K562 (cell line): ENCODE data around the gene RRAGD. TPM values are rescaled to one million over a fixed set of nuclear protein-coding genes. Genes with fewer than 3 reads are reported as not detected.

Experiments used
- EHMT2 ChIP-seq: fragments of 450-650 bp; IDR thresholded peaks from 2 replicates; pipeline ENCODE4 v1.6.1; 2018; ENCODE audit warnings: antibody characterized with exemption
- FOXP1 ChIP-seq: sonication (generic); formaldehyde crosslinking; IDR thresholded peaks from 2 replicates; pipeline ENCODE4 v1.8.0; 2022; ENCODE audit warnings: mild to moderate bottlenecking, missing genetic modification reagents
- GATA2 ChIP-seq: sonication (generic); formaldehyde crosslinking; IDR thresholded peaks from 2 replicates; pipeline ENCODE4 v1.4.0; 2020; ENCODE audit warnings: mild to moderate bottlenecking, missing genetic modification reagents
- HMGXB4 ChIP-seq: sonication (generic); formaldehyde crosslinking; IDR thresholded peaks from 2 replicates; pipeline ENCODE4 v1.8.1; 2023; ENCODE audit warnings: mild to moderate bottlenecking, missing genetic modification reagents
- SMARCA4 ChIP-seq: fragments of 450-650 bp; IDR thresholded peaks from 2 replicates; pipeline ENCODE4 v1.6.1; 2016
- TBP ChIP-seq: optimal IDR thresholded peaks from 2 replicates; pipeline ENCODE3; 2011; ENCODE audit warnings: low read depth, low read length, improper control_type of control experiment
- THAP12 ChIP-seq: fragments of 250-450 bp; sonication (Bioruptor Pico); IDR thresholded peaks from 2 replicates; pipeline ENCODE4 v1.9.0; 2021; ENCODE audit warnings: mild to moderate bottlenecking, inconsistent platforms
- ZNF165 ChIP-seq: fragments of 250-450 bp; sonication (Bioruptor Pico); IDR thresholded peaks from 2 replicates; pipeline ENCODE4 v1.4.0; 2020; ENCODE audit warnings: borderline replicate concordance
- ZNF23 ChIP-seq: fragments of 250-450 bp; sonication (Bioruptor Pico); IDR thresholded peaks from 2 replicates; pipeline ENCODE4 v1.4.0; 2020; ENCODE audit warnings: mild to moderate bottlenecking
- ZNF316 ChIP-seq: fragments of 450-650 bp; IDR thresholded peaks from 2 replicates; pipeline ENCODE4 v1.6.1; 2016
- ZNF395 ChIP-seq: fragments of 200-800 bp; sonication (Bioruptor generic); IDR thresholded peaks from 2 replicates; pipeline ENCODE4 v1.6.1; 2017; ENCODE audit warnings: missing genetic modification characterization, missing compliant biosample characterization
- ZNF79 ChIP-seq: fragments of 250-450 bp; sonication (Bioruptor Pico); IDR thresholded peaks from 2 replicates; pipeline ENCODE4 v1.4.0; 2020; ENCODE audit warnings: low read depth, mild to moderate bottlenecking, moderate library complexity
- polyA plus RNA-seq, 8 experiments: library from polyadenylated mRNA; depleted of rRNA in 4 of 8; stranded (reverse) in 5 of 8; unstranded in 3 of 8; fragments of >200 nt; fragmentation: Nextera tagmentation in 2 of 8; fragmentation: Illumina TruSeq in 1 of 8; extraction: Ambion mirVana in 2 of 8; extraction: Trizol in 1 of 8; gene quantifications; 2 replicates each; pipeline versions ENCODE4 v1.2.1 to v1.2.3, GENCODE V29; 2011 to 2014; ENCODE audit warnings: inconsistent platforms in 1 of 8, missing spikeins in 1 of 8
- total RNA-seq, 7 experiments: library from RNA; depleted of rRNA in 6 of 7; stranded (reverse); fragments of >200 nt in 6 of 7; fragmentation: Illumina TruSeq in 2 of 7; extraction: Trizol in 2 of 7; gene quantifications; 2 replicates each; pipeline versions ENCODE4 v1.2.1 to v1.2.3, GENCODE V29; 2011 to 2021; ENCODE audit warnings: low replicate concordance in 1 of 7
- TF ChIP-seq, protein P1 (sequence below): sonication (generic); formaldehyde crosslinking; IDR thresholded peaks from 2 replicates; pipeline ENCODE4 v1.8.0; 2023; ENCODE audit warnings: mild to moderate bottlenecking, missing genetic modification reagents
- TF ChIP-seq, protein P2 (sequence below): fragments of 450-650 bp; IDR thresholded peaks from one replicate; pipeline ENCODE4 v1.6.1; 2018; ENCODE audit warnings: mild to moderate bottlenecking, moderate library complexity; ENCODE audit not compliant: partially characterized antibody
- TF ChIP-seq, protein P3 (sequence below): fragments of 450-650 bp; formaldehyde crosslinking; IDR thresholded peaks from 2 replicates; pipeline ENCODE4 v1.4.0; 2020; ENCODE audit warnings: mild to moderate bottlenecking, moderate library complexity

RRAGD gene
- total and polyA plus RNA-seq, 9 of the 15 experiments (the other 6 are each of a cell fraction or from before 2014, with no cell fraction given), result 0.03 to 0.07 (median 0.04) TPM; not detected in 6

GRCh38 chr6:89321131-89321970, 90.7 kb downstream of the RRAGD start (continued):
- TF ChIP-seq, protein P1, sequence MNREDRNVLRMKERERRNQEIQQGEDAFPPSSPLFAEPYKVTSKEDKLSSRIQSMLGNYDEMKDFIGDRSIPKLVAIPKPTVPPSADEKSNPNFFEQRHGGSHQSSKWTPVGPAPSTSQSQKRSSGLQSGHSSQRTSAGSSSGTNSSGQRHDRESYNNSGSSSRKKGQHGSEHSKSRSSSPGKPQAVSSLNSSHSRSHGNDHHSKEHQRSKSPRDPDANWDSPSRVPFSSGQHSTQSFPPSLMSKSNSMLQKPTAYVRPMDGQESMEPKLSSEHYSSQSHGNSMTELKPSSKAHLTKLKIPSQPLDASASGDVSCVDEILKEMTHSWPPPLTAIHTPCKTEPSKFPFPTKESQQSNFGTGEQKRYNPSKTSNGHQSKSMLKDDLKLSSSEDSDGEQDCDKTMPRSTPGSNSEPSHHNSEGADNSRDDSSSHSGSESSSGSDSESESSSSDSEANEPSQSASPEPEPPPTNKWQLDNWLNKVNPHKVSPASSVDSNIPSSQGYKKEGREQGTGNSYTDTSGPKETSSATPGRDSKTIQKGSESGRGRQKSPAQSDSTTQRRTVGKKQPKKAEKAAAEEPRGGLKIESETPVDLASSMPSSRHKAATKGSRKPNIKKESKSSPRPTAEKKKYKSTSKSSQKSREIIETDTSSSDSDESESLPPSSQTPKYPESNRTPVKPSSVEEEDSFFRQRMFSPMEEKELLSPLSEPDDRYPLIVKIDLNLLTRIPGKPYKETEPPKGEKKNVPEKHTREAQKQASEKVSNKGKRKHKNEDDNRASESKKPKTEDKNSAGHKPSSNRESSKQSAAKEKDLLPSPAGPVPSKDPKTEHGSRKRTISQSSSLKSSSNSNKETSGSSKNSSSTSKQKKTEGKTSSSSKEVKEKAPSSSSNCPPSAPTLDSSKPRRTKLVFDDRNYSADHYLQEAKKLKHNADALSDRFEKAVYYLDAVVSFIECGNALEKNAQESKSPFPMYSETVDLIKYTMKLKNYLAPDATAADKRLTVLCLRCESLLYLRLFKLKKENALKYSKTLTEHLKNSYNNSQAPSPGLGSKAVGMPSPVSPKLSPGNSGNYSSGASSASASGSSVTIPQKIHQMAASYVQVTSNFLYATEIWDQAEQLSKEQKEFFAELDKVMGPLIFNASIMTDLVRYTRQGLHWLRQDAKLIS (CRISPR knock-in tag), result no peak
- TF ChIP-seq THAP12 (CRISPR knock-in tag), result no peak
- TF ChIP-seq ZNF23 (CRISPR knock-in tag), result no peak
- peak; percentile 80 for TF ChIP-seq ZNF316
- no peak for TF ChIP-seq ZNF79 (CRISPR knock-in tag)
- TF ChIP-seq SMARCA4, result peak; percentile 89
- TF ChIP-seq EHMT2, result no peak
- TF ChIP-seq TBP, result no peak
- TF ChIP-seq, protein P2, sequence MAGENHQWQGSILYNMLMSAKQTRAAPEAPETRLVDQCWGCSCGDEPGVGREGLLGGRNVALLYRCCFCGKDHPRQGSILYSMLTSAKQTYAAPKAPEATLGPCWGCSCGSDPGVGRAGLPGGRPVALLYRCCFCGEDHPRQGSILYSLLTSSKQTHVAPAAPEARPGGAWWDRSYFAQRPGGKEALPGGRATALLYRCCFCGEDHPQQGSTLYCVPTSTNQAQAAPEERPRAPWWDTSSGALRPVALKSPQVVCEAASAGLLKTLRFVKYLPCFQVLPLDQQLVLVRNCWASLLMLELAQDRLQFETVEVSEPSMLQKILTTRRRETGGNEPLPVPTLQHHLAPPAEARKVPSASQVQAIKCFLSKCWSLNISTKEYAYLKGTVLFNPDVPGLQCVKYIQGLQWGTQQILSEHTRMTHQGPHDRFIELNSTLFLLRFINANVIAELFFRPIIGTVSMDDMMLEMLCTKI, result no peak
- TF ChIP-seq ZNF395 (CRISPR knock-in tag), result no peak
- TF ChIP-seq HMGXB4, result no peak
- TF ChIP-seq, protein P3, sequence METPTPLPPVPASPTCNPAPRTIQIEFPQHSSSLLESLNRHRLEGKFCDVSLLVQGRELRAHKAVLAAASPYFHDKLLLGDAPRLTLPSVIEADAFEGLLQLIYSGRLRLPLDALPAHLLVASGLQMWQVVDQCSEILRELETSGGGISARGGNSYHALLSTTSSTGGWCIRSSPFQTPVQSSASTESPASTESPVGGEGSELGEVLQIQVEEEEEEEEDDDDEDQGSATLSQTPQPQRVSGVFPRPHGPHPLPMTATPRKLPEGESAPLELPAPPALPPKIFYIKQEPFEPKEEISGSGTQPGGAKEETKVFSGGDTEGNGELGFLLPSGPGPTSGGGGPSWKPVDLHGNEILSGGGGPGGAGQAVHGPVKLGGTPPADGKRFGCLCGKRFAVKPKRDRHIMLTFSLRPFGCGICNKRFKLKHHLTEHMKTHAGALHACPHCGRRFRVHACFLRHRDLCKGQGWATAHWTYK, result no peak
- TF ChIP-seq GATA2 (CRISPR knock-in tag), result peak; percentile 74
- no peak for TF ChIP-seq ZNF165
- no peak for TF ChIP-seq FOXP1
